ENCODE measurements around the gene MEGF11.

- no peak for TF ChIP-seq GATA2 (IDR thresholded peaks at IDR 0.05; ENCODE audit: low read depth, low read length)
- TF ChIP-seq GATA3 (IDR thresholded peaks at IDR 0.05; ENCODE audit: low read depth, low read length) = no peak
Measured at GRCh38 chr15:65968511-65968910, 285.0 kb downstream of the MEGF11 start.
